ENCODE results near the gene RADIL.
"Not testable (repeated sequence)": the region's sequence is repeated elsewhere in the genome, so short reads cannot be mapped to it uniquely, and the experiment has no call there.

The RADIL gene

DNA sequence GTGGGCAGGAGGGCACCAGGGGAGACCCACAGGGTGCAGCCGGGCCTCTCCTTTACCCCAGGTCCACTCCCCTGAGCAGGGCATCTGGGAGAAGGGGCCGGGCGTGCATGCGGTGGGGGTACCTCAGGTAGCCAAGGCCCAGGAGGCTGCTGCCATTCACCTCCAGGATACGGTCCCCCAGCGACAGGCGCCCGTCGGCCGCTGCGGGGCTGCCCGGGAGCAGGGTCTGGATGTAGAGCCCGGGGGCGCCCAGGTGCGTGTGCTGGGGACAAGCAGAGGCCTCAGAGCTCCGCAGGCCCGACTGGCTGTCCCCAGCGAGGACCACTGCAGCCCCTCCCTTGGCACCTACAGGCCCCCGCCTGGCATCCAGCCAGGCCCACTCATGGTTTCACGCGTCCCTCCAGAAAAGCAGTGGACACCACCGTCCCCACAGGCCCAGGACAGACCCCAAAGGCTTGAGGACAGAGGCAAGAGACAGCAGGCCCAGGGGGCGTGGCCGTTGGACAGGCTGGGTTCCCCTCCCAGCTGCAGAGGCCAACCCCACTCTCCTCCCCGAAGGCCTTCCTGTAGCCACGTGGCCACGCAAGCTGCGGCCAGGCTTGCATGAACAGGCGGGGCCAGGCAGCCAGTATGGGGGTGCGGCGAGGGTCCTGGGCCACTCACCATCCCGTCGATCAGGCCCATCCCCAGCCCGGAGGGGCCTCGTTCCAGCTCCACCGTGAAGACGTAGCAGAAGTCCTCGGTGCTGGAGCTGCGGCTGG is 83.8 kb downstream of the RADIL start:
- intact Hi-C loops (cut with DNase I): loop anchor here (5.0 kb wide), 2 partner anchors 83 to 163 kb away; partner anchors contain the start of gene RADIL
- no peak for DNase-seq

DNA sequence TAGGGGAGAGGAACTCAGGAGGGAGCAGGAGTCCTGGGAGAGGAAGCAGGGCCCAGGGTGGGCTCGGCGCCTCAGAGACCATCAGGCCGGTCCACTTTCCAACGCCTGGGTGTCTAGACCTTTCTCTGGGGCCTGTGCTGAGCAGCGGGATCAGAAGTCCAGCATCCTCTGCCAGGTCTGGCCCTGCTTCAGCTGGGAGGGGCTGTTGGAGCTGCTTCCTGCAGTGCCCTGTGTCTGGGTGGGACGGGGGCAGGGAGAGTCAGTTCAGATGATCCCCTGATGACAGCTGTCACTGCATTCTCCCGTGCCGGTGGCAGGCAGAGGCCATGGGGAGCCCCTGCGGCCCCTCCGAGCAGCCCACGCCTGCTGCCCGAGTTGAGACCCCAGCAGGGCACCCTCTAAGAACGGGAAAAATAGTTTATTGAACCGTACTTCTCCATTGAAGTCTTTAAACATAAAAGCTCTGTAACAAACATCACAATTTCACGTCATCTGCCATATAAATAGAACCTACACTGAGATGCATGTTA is 84.7 kb downstream of the RADIL start:
- intact Hi-C loops (cut with DNase I): loop anchor here (1.0 to 5.0 kb wide), 3 partner anchors 84 to 287 kb away; partner anchors contain the start of gene RADIL
- DNase-seq: no peak

DNA sequence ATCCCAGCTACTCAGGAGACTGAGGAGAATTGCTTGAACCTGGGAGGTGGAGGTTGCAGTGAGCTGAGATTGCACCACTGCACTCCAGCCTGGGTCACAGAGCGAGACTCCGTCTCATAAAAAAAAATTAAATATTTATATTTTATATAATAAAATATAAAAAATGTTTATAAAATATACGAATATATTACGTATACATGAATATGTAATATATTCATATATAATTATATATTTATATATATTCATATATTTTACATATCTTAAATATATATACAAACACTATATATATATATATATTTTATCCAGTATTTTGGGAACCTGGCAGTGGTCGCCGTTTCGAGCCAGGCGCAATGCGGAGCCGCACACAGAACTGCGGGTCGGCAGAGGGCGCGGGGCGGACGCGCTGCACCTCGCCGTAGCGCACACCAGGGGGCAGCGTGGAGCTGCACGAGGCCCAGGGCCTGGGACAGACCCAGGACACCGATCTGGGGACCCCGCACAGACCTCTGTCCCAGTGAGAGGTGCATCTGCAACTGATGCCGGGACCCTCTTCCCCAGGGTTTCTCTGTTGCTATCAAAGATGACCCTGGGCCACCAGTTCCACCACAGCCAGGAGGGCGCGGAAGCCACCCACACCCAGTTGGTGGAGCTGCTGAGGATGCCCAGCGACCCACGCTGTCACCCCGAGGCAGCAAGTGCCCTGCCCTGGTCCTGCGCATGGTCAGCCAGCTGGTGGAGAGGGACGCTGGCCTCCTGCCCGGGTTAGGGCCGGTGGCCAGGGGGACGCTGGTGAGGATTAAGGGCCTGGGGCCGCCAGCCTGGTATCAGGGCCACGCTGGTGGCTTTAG is 85.4 kb downstream of the RADIL start:
- intact Hi-C loops (cut with DNase I): loop anchor here (1.0 to 5.0 kb wide), 3 partner anchors 84 to 287 kb away; partner anchors contain the start of gene RADIL
- DNase-seq: peak in 5 of 10 donors; percentile 49 to 94 (median 54)

DNA sequence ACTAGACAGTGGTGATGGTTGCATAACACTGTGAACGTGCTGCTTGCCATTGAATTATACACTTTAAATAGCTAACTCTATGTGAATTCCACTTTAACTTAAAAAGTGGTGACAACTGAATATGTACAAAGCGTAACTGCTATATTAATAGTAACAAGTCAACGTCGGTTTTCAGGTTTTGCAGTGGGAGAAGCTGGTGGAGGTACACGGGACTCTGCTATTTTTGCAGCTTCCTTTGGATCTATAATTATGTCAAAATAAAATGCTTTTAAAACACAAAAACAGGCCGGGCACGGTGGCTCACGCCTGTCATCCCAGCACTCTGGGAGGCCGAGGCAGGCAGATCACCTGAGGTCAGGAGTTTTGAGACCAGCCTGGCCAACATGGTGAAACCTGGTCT is 87.1 kb downstream of the RADIL start:
- DNase-seq: peak in 1 of 10 donors; percentile 82
- intact Hi-C loops (cut with DNase I): loop anchor here (5.0 kb wide), 2 partner anchors 86 to 166 kb away; partner anchors contain the start of gene RADIL

DNA sequence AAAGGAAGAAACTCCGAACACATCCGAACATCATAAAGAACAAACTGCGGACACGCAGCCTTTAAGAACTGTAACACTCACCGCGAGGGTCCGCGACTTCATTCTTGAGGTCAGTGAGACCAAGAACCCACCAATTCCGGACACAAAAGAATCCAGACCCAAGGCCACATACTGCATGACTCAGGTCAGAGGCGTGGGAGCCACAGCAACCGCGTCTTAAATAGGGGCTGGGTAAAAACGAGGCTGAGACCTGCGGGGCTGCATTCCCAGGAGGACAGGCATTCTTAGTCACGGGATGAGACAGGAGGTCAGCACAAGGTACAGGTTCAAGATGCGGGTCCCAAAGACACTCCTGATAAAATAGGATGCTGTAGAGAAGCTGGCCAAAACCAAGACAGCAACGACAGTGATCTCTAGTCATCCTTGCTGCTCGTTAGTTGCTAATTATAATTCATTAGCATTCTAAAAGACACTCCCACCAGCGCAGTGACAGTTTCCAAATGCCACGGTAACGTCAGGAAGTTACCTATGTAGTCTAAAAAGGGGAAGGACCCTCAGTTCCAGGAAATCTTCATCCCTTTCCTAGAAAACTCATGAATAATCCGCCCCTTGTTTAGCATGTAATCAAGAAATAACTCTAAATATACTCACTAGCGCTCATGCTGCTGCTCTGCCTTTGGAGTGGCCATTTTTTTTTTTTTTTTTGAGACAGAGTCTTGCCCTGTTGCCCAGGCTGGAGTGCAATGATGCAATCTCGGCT is 88.7 kb downstream of the RADIL start:
- intact Hi-C loops (cut with DNase I): loop anchor here (5.0 kb wide), 2 partner anchors 88 to 168 kb away; partner anchors contain the start of gene RADIL
- DNase-seq: no peak

- intact Hi-C loops (cut with DNase I): not testable (repeated sequence)
- peak in 1 of 10 donors; percentile 81 for DNase-seq
Observed at GRCh38 chr7:4794171-4794570, 89.3 kb downstream of the RADIL start.

GRCh38 chr7:4793385-4793993 is 90.0 kb downstream of the RADIL start:
- intact Hi-C loops (cut with DNase I): not testable (repeated sequence)
- DNase-seq: peak in 1 of 10 donors; percentile 84

GRCh38 chr7:4792537-4793126 is 90.9 kb downstream of the RADIL start:
- intact Hi-C loops (cut with DNase I): no loop called here
- DNase-seq: peak in 1 of 10 donors; percentile 87

- intact Hi-C loops (cut with DNase I): no loop called here
- DNase-seq: peak; percentile 64 to 97 (median 86)
Observed at GRCh38 chr7:4791738-4792536, 91.6 kb downstream of the RADIL start.

- intact Hi-C loops (cut with DNase I): no loop called here
Observed at GRCh38 chr7:4791101-4791737, 92.3 kb downstream of the RADIL start.

DNA sequence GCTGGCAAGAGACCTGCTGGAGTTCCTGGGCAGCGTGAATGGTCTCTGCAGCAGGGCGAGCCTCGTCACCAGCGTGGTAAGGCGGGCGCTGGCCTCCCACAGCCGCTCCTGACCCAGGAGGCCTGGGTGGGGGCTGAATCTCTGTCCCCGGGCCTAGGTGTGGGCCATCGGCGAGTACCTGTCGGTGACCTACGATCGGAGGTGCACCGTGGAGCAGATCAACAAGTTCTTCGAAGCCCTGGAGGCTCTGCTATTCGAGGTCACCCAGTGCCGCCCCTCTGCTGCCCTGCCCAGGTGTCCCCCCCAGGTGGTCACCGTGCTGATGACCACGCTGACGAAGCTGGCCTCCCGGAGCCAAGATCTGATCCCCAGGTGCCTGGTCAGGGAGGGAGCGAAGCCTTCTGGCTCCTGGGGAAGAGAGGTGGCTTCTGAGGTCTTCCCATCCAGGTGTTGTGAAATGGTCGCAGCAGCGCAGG is 93.0 kb downstream of the RADIL start:
- intact Hi-C loops (cut with DNase I): no loop called here
- peak in 2 of 10 donors; percentile 45 to 75 for DNase-seq

More at GRCh38 chr7:4791101-4791737, 92.3 kb downstream of the RADIL start:
- peak in 2 of 10 donors; percentile 65 to 83 for DNase-seq

GRCh38 chr7:4790078-4790465 is 93.4 kb downstream of the RADIL start:
- intact Hi-C loops (cut with DNase I): no loop called here

DNA sequence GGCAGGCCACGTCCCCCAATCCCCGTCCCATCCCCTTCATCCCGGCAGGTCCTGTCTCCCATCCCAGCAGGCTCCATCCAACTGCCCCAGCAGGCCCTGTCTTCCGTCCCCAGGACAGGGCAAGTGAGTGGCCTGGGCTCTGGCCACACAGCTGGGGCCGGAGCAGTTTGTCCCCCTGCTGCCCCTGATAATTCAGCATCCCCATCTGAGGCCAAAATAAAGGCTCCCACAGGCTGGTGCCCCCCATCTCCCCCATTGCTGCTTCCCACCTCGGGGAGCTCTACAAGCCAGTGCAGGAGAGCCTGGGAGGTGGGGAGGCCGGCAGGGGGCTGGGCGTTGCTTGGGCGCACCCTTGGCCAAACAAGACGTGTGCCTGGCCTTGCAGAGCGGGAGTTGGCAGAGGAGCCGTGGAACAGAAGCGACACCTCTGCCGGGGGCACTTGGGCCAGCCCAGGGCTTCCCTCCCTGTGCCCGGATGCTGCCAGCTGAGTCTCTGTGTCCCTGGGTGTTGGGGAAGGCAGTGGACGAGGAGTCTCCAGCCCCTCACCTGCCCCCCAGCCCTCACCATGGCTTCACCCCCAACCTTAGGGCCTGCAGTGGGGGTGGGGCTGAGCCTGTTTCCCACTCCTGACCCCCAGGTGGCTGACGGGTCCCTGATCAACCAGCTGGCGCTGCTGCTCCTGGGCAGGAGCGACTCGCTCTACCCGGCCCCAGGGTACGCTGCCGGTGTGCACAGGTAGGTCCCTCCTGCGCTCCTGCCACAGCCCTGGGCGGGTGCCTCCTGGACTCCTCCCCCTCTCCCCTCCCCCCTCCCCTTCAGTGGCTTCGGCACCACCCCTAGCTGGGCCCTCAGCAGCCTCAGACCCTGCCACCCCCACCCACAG is 94.1 kb downstream of the RADIL start:
- DNase-seq: peak in 1 of 10 donors; percentile 59
- intact Hi-C loops (cut with DNase I): no loop called here

More at GRCh38 chr7:4790078-4790465, 93.4 kb downstream of the RADIL start:
- DNase-seq: peak in 1 of 10 donors; percentile 67

- intact Hi-C loops (cut with DNase I): no loop called here
- DNase-seq: no peak
Observed at GRCh38 chr7:4788627-4789189, 94.8 kb downstream of the RADIL start.

- intact Hi-C loops (cut with DNase I): no loop called here
- DNase-seq: no peak
Observed at GRCh38 chr7:4787947-4788626, 95.4 kb downstream of the RADIL start.

GRCh38 chr7:4787541-4787940 is 96.0 kb downstream of the RADIL start:
- DNase-seq: no peak
- intact Hi-C loops (cut with DNase I): no loop called here

All from posterior cingulate gyrus (tissue), 11 donors.